ENCODE data around the gene PDS5B. TPM values are rescaled to one million over a fixed set of nuclear protein-coding genes. Genes with fewer than 3 reads are reported as not detected.

Gene PDS5B
- total and polyA plus RNA-seq, 9 of the 15 experiments (the other 6 are each of a cell fraction or from before 2014, with no cell fraction given), result 6.2 to 23.7 (median 13.1) TPM

DNA sequence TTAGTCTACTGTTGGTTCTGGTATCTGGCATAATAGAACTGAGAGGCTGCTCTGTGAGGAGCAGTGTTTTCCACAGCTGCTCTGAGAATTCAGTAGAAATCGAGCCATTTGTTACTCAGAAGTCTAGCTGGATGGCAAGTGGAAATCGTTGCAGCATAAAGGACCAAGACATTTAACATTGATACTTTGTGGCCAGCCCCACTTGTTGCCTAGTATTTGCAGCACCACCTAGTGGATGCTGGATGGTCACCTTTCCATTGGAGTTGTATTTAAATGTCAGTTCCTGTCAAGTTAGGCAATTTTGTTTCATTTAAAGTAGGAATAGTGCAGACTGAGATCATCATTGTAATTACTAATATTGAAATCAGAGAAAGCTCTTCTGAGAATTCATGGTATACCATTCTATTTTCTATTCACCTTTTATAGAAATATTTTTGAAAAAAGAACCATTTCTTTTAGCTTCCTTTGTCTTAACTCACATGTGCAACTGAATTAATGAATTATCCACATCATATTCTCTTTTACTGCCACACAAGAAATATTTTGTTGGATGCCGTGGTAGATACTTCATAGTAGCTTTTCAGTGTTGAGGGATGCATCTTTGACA is 64.6 kb downstream of the PDS5B start:
- no peak overlapping the region for H3K9ac ChIP-seq (ENCODE audit: insufficient read depth in 1 of 2, low read depth in 2 of 2, low read length in 2 of 2)
- H4K20me1 ChIP-seq (replicated peaks; ENCODE audit: control insufficient read depth, insufficient read depth, low read length), result no peaks in the 10 kb centered on the region
- H3K4me1 ChIP-seq (replicated peaks in 1 of 2; ENCODE audit: control insufficient read depth in 2 of 2, insufficient read depth in 2 of 2, low read length in 2 of 2), result no peaks in the 10 kb centered on the region
- H2AFZ ChIP-seq (ENCODE audit: low read depth, low read length), result no peak overlapping the region
- H3K36me3 ChIP-seq (ENCODE audit: control insufficient read depth, insufficient read depth, low read length), result no peaks in the 10 kb centered on the region
- H3K9me1 ChIP-seq (ENCODE audit: control insufficient read depth, insufficient read depth, low read length), result peaks cover 2% of the 10 kb centered on the region
- peaks cover 40% of the 10 kb centered on the region for H3K79me2 ChIP-seq (ENCODE audit: control insufficient read depth, insufficient read depth, low read length)
- intact Hi-C loops (cut with micrococcal nuclease), result loop anchor here (1.0 kb wide), 1 partner anchor 64 kb away; no protein-coding TSS in a partner anchor
- peak; percentile 21 to 68 (median 34) for DNase-seq (ENCODE audit: extremely low read depth in 1 of 4, low spot score in 3 of 4)
- no peak overlapping the region for H3K4me2 ChIP-seq (ENCODE audit: insufficient read depth, low read length)
- no peaks in the 10 kb centered on the region for H3K27me3 ChIP-seq (ENCODE audit: control insufficient read depth in 2 of 2, insufficient read depth in 2 of 2, low read length in 2 of 2)
- no peaks in the 10 kb centered on the region; the same call in 1 of the 2 replicates for H3K9me3 ChIP-seq (replicated peaks; ENCODE audit: control insufficient read depth, insufficient read depth, low read depth, low read length)
- CTCF ChIA-PET (ENCODE audit: low intra/inter-chr PET ratio), result interaction anchor here (0.8 kb wide), 1 partner anchor 66 kb away, joined by 3 read pairs; no protein-coding TSS in a partner anchor
- H3K4me3 ChIP-seq, result no peak overlapping the region
- H3K27ac ChIP-seq (ENCODE audit: extremely low read depth, low read depth, low read length), result no peak overlapping the region
- 3% methylated on average over 3 of the region's 3 CpGs for WGBS (ENCODE audit: insufficient coverage, low coverage, missing lambda C conversion rate)
- peak; percentile 87 for ATAC-seq
- in situ Hi-C loops (cut with MboI), result loop anchor here (10.0 kb wide), 1 partner anchor 66 kb away; the partner anchor contains the start of gene PDS5B
- POLR2A ChIA-PET, result no interaction called here
- FAIRE-seq, result peak; percentile 72
- no TSS peak for BruUV-seq (replicated peaks)
- no peak for TF ChIP-seq TAF15 (IDR thresholded peaks at IDR 0.05; ENCODE audit: low read depth, low read length)
- no peak for TF ChIP-seq KLF10 (CRISPR knock-in tag; IDR thresholded peaks at IDR 0.05)
- TF ChIP-seq HNRNPH1 (optimal IDR thresholded peaks at IDR 0.05; ENCODE audit: low read depth, low read length), result no peak
- no peak for TF ChIP-seq FOXA1 (IDR thresholded peaks at IDR 0.05; ENCODE audit: borderline replicate concordance)
- TF ChIP-seq, protein P1, sequence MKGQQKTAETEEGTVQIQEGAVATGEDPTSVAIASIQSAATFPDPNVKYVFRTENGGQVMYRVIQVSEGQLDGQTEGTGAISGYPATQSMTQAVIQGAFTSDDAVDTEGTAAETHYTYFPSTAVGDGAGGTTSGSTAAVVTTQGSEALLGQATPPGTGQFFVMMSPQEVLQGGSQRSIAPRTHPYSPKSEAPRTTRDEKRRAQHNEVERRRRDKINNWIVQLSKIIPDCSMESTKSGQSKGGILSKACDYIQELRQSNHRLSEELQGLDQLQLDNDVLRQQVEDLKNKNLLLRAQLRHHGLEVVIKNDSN (CRISPR knock-in tag; IDR thresholded peaks at IDR 0.05), result no peak
- TF ChIP-seq, protein P2, sequence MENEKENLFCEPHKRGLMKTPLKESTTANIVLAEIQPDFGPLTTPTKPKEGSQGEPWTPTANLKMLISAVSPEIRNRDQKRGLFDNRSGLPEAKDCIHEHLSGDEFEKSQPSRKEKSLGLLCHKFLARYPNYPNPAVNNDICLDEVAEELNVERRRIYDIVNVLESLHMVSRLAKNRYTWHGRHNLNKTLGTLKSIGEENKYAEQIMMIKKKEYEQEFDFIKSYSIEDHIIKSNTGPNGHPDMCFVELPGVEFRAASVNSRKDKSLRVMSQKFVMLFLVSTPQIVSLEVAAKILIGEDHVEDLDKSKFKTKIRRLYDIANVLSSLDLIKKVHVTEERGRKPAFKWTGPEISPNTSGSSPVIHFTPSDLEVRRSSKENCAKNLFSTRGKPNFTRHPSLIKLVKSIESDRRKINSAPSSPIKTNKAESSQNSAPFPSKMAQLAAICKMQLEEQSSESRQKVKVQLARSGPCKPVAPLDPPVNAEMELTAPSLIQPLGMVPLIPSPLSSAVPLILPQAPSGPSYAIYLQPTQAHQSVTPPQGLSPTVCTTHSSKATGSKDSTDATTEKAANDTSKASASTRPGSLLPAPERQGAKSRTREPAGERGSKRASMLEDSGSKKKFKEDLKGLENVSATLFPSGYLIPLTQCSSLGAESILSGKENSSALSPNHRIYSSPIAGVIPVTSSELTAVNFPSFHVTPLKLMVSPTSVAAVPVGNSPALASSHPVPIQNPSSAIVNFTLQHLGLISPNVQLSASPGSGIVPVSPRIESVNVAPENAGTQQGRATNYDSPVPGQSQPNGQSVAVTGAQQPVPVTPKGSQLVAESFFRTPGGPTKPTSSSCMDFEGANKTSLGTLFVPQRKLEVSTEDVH (IDR thresholded peaks at IDR 0.05; ENCODE audit: low read depth, partially characterized antibody), result no peak
- no peak for TF ChIP-seq NR2F6 (CRISPR knock-in tag; IDR thresholded peaks at IDR 0.05)
- TF ChIP-seq, protein P3, sequence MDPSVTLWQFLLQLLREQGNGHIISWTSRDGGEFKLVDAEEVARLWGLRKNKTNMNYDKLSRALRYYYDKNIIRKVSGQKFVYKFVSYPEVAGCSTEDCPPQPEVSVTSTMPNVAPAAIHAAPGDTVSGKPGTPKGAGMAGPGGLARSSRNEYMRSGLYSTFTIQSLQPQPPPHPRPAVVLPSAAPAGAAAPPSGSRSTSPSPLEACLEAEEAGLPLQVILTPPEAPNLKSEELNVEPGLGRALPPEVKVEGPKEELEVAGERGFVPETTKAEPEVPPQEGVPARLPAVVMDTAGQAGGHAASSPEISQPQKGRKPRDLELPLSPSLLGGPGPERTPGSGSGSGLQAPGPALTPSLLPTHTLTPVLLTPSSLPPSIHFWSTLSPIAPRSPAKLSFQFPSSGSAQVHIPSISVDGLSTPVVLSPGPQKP (CRISPR knock-in tag; IDR thresholded peaks at IDR 0.05), result no peak
- no peak for TF ChIP-seq NFIC (IDR thresholded peaks at IDR 0.05)
- TF ChIP-seq ZNF197 (CRISPR knock-in tag; IDR thresholded peaks at IDR 0.05; ENCODE audit: low read depth), result no peak
- TF ChIP-seq MTF1 (CRISPR knock-in tag; IDR thresholded peaks at IDR 0.05; ENCODE audit: borderline replicate concordance), result no peak
- peak; percentile 24 to 49 for TF ChIP-seq RAD21 (CRISPR knock-in tag; conservative IDR thresholded peaks at IDR 0.05 in 1 of 2, IDR thresholded peaks at IDR 0.05 in 1 of 2)
- no peak for TF ChIP-seq TOE1 (IDR thresholded peaks at IDR 0.05; ENCODE audit: borderline replicate concordance)
- no peak for TF ChIP-seq TOE1 (CRISPR knock-in tag; IDR thresholded peaks at IDR 0.05; ENCODE audit: borderline replicate concordance, low read depth)
- TF ChIP-seq CBFA2T3 (IDR thresholded peaks at IDR 0.05), result no peak
- TF ChIP-seq, protein P4, sequence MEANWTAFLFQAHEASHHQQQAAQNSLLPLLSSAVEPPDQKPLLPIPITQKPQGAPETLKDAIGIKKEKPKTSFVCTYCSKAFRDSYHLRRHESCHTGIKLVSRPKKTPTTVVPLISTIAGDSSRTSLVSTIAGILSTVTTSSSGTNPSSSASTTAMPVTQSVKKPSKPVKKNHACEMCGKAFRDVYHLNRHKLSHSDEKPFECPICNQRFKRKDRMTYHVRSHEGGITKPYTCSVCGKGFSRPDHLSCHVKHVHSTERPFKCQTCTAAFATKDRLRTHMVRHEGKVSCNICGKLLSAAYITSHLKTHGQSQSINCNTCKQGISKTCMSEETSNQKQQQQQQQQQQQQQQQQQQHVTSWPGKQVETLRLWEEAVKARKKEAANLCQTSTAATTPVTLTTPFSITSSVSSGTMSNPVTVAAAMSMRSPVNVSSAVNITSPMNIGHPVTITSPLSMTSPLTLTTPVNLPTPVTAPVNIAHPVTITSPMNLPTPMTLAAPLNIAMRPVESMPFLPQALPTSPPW (CRISPR knock-in tag; IDR thresholded peaks at IDR 0.05), result 0 out of 2 replicates have a peak, but pooled peaks have one; percentile 13
- TF ChIP-seq ZNF124 (CRISPR knock-in tag; IDR thresholded peaks at IDR 0.05), result no peak
